HCT116 (cell line): ENCODE measurements around the gene DENR.

Source experiments
- CTCF ChIP-seq, 3 experiments: fragments of 200-600 bp in 1 of 3; sonication (generic) in 1 of 3; IDR thresholded peaks in 2 of 3; conservative IDR thresholded peaks in 1 of 3; 2 replicates each; pipeline ENCODE4 v1.5.1; 2012 to 2017; ENCODE audit warnings: low read depth in 2 of 3, low read length in 2 of 3, antibody characterized with exemption in 1 of 3, borderline replicate concordance in 1 of 3, control low read depth in 1 of 3, mild to moderate bottlenecking in 1 of 3, mixed read lengths in 1 of 3, mixed run types in 1 of 3, moderate library complexity in 1 of 3; ENCODE audit not compliant: insufficient read depth in 1 of 3
- EZH2 ChIP-seq: fragments of 200-600 bp; sonication (generic); IDR thresholded peaks from 2 replicates; pipeline ENCODE4 v1.6.1; 2017; ENCODE audit warnings: antibody characterized with exemption, mixed run types
- EZH2phosphoT487 ChIP-seq: fragments of 200-600 bp; IDR thresholded peaks from 2 replicates; pipeline ENCODE4 v1.6.1; 2018; ENCODE audit warnings: antibody characterized with exemption, borderline replicate concordance
- FOSL1 ChIP-seq: IDR thresholded peaks from 2 replicates; pipeline ENCODE4 v1.6.1; 2012; ENCODE audit warnings: low read depth
- MAX ChIP-seq: IDR thresholded peaks from 2 replicates; pipeline ENCODE4 v1.6.1; 2012
- POLR2A ChIP-seq: IDR thresholded peaks from 2 replicates; pipeline ENCODE4 v1.7.0; 2011; ENCODE audit warnings: borderline replicate concordance; ENCODE audit not compliant: insufficient read depth, insufficient read length; ENCODE audit errors: extremely low read depth
- POLR2AphosphoS5 ChIP-seq: IDR thresholded peaks from 2 replicates; pipeline ENCODE4 v1.6.1; 2011; ENCODE audit warnings: mild to moderate bottlenecking, low read depth, low read length, moderate library complexity
- REST ChIP-seq: IDR thresholded peaks from 2 replicates; pipeline ENCODE4 v1.6.1; 2012; ENCODE audit warnings: low read depth
- SIN3A ChIP-seq: IDR thresholded peaks from 2 replicates; pipeline ENCODE4 v1.6.1; 2012; ENCODE audit warnings: low read depth
- SP1 ChIP-seq: IDR thresholded peaks from 2 replicates; pipeline ENCODE4 v1.6.1; 2012; ENCODE audit warnings: low read depth
- YY1 ChIP-seq: IDR thresholded peaks from 2 replicates; pipeline ENCODE4 v1.6.1; 2011; ENCODE audit warnings: low read length, low read depth, moderate library complexity, mild to moderate bottlenecking; ENCODE audit not compliant: insufficient replicate concordance; ENCODE audit errors: extremely low read depth

GRCh38 chr12:122753319-122753650 lies 661 bp downstream of the DENR start:
- TF ChIP-seq CTCF (IDR thresholded peaks at IDR 0.05 in 2 of 3, conservative IDR thresholded peaks at IDR 0.05 in 1 of 3; ENCODE audit: borderline replicate concordance in 1 of 3, insufficient read depth in 1 of 3, low read depth in 2 of 3, low read length in 2 of 3) (no peak), POLR2AphosphoS5 (no peak), EZH2 (no peak), POLR2A (no peak), SIN3A (no peak), SP1 (no peak), YY1 (no peak), MAX (no peak), FOSL1 (no peak), REST (no peak), EZH2phosphoT487 (no peak)
